HG03139 (cell line): Measurements from ENCODE around the gene NVL.

Experiments
- ATAC-seq: cut with Tn5 transposase; IDR thresholded peaks from one replicate; pipeline ENCODE4 v1.9.1; 2021; ENCODE audit not compliant: unreplicated experiment

NVL gene

GRCh38 chr1:224289396-224289795, 40.6 kb downstream of the NVL start:
- ATAC-seq = no peak

DNA sequence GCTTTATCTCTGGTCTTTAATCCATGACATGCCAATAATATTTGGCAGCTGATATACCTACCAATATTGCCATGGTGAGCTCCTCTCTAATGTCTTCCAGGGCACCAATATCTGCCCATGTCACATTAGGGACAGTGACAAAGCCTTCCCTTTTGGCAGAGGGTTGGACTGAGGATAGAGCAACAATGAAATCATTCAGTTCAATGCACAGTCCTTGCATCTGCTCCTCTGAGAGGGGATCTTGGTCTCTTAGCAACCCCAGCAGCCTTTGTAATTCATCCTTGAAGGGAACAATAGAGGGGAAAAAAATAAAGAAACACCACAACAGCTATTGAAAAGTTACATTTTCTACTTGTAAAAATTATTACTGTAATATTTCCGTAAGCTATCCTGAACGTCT, 42.3 kb downstream of the NVL start:
- ATAC-seq = no peak

- ATAC-seq = no peak
Measured at GRCh38 chr1:224282140-224282539, 47.8 kb downstream of the NVL start.

GRCh38 chr1:224276771-224277487, 53.0 kb downstream of the NVL start:
- no peak for ATAC-seq

DNA sequence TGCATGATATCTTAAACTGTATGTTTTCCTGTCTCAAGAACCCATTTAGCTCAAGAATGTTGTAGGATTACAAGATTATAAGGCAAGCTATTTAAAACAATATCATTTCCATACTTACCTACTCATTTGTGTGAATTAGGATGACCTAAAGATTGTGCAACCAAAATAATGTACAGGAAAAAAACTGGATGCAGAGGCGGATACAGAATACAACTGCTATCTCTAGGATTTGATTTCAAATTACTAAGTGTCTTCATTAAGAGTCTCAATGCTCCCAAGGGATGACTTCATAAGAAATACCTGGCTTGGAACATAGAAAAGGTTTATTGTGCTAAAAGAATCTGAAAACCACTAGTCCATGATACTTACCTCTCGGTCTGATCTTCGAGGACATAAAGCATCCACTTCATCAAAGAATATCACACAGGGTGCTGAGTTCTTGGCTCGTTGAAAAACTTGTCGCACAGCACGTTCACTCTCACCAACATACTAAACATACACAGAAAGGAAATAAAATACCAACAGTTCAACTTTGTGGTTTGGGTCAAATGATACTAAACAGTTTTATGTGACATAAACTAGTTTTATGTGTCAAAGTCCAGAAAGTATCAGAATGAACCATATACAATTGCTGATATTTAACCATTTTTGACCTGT, 54.9 kb downstream of the NVL start:
- no peak for ATAC-seq

DNA sequence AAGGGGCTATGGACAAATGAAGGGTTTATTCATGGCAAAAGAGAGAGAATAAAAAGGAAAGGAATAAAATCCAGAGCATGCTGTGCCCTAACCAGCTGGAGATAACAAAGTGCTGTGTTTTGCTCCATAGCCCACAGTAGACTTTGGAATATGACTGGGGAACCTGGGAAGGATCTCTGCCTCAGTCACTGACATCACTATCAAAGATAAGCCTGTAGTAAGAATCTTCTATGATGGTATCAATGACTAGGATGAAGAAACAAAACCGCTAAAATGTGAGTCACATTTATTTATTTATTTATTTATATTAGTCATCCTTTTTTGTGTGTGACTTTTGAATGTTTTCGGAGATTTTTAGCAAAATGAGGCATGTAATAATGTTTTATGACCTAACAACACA, 56.3 kb downstream of the NVL start:
- ATAC-seq = no peak

DNA sequence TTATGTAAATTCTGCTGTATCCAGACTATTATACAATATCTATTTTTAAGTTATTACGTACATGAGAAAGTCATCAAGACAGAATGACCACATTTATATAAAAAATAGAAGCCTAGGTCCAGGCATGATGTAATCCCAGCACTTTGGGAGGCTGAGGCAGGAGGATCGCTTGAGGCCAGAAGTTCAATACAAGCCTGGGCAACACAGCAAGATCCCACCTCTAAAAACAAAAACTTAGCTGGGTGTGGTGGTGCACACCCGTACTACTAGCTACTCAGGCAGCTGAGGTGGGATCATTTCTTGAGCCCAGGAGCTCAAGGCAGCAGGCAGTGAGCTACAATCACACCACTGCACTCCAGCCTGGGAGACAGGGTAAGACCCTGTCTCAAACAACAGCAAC, 58.9 kb downstream of the NVL start:
- no peak for ATAC-seq

DNA sequence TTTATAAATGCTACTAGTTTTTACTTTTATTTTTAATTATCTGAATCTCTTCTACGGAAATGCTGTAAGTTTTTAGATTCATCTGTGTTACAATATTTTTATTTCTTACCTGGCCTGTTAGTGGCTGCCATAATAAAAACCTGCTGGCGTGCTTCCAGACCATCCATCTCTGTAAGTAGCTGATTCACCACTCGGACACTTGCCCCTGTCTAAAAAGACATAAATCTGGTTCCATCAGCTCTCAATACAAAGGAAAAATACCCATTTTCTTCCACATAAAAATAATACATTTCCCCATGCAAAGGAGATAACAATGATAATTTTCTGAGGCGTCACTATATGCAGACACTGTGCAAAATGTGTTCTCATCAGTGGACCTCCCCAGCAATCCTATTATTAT, 62.0 kb downstream of the NVL start:
- ATAC-seq = no peak

DNA sequence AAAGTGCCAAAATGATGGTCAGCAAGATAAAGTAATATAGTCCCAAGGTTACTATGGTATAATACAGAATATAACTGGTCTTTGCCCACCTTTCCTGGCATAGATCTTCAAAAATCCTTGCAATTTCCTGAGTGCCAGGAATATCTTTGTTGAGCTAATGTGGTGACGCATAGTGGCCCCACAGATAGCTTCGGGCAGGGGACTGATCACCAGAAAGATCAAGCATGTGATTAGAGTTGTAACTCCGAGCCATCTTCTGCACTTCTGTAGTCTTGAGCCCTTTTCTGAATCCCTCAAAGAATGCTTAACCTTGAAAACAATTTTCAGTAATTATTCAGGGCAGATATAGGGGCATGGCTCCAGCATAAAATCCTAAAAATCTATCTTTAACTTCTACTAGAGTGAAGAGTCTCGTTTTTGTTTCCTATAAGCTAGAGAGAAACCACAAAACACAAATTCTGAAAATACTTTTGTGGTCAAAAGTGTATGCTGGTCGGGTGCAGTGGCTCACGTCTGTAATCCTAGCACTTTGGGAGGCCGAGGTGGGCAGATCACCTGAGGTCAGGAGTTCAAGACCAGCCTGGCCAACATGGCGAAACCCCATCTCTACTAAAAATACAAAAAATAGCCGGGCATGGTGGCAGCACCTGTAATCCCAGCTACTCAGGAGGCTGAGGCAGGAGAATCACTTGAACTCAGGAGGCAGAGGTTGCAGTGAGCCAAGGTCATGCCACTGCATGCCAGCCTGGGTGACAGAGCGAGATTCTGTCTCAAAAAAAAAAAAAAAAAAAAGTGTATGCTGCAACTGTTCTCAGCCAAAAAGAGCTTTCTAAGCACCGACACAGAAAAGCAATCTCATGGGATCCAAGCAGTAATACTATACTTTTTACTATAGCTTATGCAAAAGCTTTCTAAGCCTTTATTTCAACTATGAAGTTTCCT, 62.8 kb downstream of the NVL start:
- ATAC-seq = no peak

- peak; percentile 78 for ATAC-seq
Measured at GRCh38 chr1:224266105-224266914, 63.7 kb downstream of the NVL start.

DNA sequence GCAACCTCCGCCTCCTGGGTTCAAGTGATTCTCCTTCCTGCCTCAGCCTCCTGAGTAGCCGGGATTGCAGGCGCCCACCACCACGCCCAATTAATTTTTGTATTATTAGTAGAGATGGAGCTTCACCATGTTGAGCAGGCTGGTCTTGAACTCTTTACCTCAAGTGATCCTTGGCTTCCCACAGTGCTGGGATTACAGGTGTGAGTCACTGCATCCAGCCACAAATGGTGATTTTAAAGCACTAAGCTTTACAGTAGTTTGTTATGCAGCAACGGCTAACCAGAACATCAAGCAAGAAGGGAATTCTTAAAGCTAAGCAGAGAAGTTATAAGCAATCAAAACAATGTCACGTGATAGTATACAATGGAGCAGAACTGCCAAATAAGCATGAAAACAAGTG, 65.7 kb downstream of the NVL start:
- ATAC-seq = no peak

DNA sequence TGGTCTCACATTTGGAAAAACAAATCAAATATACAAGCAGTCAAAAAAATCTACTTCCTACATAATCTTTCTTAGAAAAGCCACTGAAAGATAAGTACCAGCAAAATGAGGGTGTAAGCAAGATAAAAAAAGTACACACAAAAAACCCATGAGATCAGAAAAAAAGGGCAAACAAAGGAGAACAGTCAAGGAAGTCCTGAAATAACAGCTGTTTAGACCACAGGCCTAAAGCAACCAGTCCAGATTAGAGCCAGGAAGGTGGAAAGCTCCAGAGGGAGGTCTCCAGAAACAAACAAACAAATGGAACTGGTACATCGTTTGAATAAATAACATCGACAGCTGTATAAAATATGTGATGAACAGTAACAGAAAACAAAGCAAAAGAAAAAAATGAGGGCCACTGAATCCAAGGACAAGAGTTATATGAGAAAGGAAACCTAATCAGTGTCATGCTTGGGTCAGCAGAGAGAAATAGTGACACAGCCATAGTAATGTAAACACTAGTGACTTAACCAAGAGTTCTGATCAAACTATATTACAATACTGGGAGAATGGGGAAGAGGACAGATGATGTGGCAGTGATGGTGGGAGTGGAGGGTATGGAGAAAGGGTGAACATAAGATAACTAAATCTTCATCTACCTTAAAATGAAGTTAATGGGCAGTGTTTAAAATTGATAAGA, 67.5 kb downstream of the NVL start:
- ATAC-seq = no peak

GRCh38 chr1:224259986-224260385, 70.0 kb downstream of the NVL start:
- no peak for ATAC-seq

- no peak for ATAC-seq
Measured at GRCh38 chr1:224258351-224258750, 71.6 kb downstream of the NVL start.

GRCh38 chr1:224256640-224257039, 73.3 kb downstream of the NVL start:
- ATAC-seq = no peak

DNA sequence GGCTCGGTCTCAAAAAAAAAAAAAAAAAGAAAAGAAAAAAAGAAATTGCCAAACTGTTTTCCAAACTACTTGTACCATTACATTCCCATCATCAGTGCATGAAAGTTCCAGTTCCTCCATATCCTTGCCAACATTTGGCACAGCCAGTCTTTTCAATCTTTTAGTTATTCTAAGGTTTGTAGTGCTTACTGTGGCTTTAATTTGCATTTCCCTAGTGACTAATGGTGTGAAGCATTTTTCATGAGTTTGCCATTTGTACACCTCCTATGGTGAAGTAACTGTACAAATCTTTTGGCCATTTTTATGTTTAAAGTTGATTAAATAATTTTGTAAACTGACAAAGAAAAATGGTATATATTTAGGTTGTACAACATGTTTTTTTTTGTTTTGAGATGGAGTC, 76.3 kb downstream of the NVL start:
- no peak for ATAC-seq

GRCh38 chr1:224252479-224252878, 77.5 kb downstream of the NVL start:
- no peak for ATAC-seq

DNA sequence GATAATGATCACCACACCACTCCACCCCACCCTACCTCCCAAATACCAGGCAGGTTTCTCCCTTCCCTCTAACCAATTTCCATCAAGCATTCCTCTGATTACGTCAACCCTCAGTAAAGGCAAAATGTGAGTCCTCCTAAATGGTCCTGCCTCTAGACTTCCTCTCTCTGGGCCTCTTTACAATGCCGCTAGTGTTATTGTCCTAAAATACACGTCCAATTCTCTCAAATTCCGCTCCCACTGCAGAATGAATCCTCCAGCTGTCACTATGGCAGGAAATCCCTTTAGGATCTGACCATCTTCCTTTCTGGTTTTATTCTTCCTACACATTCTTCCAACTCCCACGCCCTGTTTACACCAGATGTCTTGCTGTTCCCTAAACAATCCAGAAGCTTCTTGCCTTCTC, 78.2 kb downstream of the NVL start:
- ATAC-seq = no peak

GRCh38 chr1:224245188-224245587, 84.8 kb downstream of the NVL start:
- peak; percentile 63 for ATAC-seq

DNA sequence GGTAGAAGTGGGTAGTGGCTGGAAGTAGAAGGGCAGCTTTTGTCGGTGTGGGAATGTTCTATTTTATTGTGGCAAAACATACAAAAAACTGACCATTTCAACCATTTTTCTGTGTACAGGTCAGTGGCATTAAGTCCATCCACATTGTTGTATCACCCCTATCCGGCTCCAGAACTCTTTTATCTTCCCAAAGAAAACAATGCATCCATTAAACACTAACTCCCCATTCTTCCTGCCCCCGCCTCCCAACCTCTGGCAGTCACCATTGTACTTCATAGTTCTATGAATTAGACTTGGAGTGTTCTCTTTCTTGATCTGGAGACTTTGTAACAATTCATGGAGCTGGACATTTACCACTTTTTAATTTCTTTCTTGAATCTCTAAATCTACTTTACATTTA, 91.2 kb downstream of the NVL start:
- no peak for ATAC-seq
